ENCODE measurements around the gene PTPN3.
"Not testable (repeated sequence)": the region's sequence is repeated elsewhere in the genome, so short reads cannot be mapped to it uniquely, and the experiment has no call there.

Gene PTPN3, protein sequence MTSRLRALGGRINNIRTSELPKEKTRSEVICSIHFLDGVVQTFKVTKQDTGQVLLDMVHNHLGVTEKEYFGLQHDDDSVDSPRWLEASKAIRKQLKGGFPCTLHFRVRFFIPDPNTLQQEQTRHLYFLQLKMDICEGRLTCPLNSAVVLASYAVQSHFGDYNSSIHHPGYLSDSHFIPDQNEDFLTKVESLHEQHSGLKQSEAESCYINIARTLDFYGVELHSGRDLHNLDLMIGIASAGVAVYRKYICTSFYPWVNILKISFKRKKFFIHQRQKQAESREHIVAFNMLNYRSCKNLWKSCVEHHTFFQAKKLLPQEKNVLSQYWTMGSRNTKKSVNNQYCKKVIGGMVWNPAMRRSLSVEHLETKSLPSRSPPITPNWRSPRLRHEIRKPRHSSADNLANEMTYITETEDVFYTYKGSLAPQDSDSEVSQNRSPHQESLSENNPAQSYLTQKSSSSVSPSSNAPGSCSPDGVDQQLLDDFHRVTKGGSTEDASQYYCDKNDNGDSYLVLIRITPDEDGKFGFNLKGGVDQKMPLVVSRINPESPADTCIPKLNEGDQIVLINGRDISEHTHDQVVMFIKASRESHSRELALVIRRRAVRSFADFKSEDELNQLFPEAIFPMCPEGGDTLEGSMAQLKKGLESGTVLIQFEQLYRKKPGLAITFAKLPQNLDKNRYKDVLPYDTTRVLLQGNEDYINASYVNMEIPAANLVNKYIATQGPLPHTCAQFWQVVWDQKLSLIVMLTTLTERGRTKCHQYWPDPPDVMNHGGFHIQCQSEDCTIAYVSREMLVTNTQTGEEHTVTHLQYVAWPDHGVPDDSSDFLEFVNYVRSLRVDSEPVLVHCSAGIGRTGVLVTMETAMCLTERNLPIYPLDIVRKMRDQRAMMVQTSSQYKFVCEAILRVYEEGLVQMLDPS

DNA sequence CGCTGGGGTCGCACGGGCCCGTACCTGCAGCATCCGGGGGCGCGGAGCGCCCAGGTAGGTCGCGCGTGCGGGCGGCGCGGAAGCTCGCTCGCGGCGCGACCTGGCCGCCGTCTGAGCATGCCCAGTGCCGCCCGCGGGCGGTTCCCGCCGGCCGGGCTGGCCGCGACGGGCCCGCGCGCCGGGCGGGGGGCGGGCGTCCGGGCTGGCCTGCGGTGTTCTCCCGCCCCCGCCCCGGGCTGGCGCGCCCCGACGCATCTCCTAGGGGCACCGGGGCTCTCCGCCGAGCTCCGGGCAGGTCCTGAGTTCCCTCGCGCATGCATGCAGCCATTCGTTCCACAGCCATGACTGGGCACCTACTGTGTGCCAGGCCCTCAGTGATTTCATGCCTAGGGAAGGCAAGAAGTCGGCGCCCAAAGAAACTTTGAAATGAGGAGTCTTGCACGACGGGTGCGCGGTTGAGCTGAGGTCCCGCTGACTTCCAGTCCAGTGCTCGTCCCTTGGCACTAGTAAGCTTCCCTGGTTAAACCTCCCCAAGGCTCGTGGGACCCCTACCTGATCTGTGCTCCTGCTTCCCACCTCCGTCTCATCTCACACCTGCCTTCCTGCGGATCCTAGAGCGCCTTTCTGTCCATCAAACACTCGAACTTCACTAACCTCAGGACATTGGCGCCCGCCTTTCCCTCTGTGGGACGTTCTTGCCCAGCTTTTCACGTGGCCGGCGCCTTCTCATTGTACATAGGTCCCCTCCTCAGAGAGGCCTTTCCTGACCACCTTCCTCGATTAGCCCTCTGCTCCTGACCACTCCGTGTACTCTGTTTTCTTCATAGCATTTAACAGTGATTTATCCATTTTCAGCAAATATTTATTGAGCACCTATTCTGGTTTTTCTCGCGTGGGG lies at the start of gene PTPN3:
TSS of gene PTPN3 (minus strand) at position 113 of the 898 bp plus-strand sequence. CDS start 34,873 bp downstream, outside the sequence.
- DNase-seq, result no peak

DNA sequence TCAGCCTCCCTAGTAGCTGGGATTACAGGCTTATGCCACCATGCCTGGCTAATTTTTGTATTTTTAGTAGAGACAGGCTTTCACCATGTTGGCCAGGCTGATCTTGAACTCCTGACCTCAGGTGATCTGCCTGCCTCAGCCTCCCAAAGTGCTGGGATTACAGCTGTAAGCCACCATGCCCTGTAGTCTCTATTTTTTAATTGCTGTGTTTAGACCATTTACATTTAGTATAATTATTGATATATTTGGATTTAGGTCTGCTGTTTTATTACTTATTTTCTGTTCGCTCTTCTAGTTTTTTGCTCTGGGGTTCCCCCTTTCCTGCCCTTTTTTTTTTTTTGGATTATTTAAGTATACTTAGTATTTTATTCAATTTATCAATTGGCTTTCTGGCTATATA lies 46.8 kb upstream of the PTPN3 start:
- DNase-seq, result not testable (repeated sequence)

DNA sequence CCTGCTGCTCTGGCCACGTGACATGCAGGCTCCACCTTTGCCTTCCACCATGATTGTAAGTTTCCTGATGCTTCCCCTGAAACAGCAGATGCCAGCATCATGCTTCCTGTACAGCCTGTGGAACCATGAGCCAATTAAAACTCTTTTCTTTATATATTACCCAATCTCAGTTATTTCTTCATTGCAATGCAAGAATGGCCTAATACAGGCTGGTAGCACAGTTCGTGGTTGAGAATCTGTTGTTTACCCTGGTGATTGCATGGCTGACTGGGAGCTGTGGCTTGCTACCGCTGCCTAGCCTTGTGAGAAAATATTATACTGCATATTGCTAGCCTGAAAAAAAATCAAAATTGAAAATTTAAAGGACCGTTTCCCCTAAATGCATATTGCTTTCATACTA lies 44.8 kb upstream of the PTPN3 start:
- no peak for DNase-seq

DNA sequence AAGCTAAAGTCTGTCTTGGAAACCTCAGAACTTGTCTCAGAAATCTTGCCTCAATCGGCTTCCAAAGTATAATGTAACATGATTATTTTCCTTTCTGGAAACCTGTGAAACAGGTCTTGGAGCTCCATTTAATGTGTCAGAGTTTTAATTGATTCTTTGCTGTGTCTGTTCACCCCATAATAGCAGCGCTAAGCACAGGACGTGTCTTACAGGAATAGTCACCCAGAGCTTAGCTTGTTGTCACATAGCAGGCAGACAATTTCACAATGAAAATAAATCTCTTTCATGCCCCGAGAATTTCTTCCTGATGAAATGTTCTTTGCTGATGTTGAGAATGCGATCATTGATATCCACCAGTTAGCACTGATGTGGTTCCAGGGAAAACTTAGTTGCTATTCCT lies 40.2 kb upstream of the PTPN3 start:
- DNase-seq, result no peak

DNA sequence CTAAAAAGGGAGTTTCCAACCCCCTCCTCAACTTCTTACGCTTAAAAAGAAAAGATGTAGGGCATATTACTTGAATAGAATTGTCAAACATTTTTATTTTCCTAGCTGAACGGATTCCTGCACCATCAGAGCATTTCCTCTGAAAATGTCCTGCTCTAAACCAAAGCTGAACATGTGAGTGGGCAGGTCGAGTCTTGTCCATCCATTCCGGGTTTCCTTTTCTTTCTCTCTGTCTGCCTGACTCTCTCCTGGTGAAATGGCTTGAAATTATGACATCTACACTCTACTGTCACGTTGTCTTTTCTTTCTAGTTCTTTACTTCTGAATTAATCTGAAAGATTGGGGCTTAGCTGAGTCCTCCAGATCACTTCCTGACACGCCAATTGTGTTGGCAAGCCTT lies 39.2 kb upstream of the PTPN3 start:
- no peak for DNase-seq

DNA sequence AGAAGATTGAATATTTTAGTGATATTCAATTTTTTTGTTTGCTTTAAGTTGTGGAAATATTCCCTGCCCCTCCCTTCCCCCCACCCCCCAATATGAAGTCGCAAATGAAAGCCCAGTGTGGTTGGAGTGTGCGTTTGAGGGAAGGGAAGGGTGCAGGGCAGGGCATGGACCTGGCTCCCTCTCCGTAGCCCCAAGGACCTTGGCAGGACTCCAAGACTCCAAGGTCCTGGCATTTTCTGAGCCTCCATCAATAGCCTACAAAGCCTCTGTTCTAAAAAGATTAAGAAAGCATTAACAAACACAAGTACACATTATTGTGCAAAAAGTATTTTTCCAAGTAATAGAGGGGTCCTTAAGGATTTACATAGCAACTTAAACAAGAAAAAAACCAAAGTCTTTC lies 38.8 kb upstream of the PTPN3 start:
- DNase-seq, result no peak

DNA sequence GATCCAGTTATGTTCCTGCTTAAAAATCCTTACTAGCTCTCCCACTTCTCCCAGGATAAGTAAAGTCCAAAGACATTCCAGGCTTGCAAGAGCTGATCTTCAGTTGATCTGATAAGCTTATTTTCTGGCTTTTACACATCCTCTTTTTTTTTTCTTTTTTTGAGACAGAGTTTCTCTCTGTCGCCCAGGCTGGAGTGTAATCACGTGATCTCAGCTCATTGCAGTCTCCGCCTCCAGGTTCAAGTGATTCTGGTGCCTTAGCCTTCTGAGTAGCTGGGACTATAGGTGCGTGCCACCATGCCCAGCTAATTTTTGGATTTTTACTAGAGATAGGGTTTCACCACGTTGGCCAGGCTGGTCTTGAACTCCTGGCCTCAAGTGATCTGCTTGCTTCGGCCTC lies 37.3 kb upstream of the PTPN3 start:
- DNase-seq, result no peak

DNA sequence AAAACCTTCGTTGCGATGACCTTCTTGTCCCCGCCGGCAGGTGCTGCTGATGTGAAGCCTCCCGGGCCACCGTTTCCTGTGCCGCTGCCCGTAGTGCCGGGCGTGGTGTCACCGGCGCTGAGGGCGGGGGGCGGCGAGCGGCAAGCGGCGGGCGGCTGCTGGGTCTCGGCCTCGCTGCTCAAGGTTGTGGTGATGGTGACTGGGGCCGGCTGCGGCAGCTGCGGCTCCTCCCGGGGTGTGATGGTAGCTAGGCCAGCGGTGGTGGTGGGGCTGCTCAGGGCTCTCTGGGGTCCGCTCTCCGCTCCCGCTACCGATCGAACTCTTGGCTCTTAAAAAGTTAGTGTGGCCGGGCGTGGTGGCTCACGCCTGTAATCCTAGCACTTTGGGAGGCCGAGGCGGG lies 36.0 kb upstream of the PTPN3 start:
- no peak for DNase-seq

DNA sequence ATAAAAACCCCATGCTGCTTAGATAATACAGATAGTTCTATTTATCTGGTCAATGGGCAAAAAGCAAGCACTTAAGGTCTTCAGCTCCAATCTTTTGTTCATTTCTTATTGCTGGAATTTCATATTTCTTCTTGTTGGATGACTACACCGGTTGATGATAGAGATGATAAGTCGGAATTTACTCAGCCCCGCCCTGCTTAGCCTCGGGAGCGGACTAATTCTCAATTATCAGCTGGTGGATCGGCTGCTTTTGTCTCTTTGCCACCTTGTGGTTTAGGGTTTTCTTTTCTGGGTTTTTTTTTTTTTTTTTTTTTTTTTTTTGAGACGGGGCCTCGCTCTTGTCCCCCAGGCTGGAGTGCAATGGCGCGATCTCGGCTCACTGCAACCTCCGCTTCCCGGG lies 34.5 kb upstream of the PTPN3 start:
- DNase-seq, result not testable (repeated sequence)

DNA sequence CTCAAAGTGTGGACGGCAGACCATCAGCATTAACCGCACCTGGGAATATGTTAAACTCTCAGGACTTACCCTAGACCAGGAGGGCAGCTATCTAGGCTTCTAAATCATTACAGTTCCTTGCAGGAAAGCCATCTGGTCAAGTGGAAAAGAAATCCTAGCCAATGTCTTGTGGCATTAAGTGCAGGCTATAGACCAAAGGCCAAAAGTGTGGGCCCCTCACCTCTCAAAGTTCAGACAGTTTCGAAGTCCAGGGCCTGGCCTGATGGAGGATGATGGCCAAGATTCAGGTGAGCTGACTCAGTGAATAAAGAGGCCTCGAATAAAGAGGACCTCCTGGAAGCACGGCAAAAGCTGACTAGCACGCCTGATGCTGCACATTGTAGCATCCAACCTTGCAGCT lies 24.0 kb upstream of the PTPN3 start:
- DNase-seq, result no peak

DNA sequence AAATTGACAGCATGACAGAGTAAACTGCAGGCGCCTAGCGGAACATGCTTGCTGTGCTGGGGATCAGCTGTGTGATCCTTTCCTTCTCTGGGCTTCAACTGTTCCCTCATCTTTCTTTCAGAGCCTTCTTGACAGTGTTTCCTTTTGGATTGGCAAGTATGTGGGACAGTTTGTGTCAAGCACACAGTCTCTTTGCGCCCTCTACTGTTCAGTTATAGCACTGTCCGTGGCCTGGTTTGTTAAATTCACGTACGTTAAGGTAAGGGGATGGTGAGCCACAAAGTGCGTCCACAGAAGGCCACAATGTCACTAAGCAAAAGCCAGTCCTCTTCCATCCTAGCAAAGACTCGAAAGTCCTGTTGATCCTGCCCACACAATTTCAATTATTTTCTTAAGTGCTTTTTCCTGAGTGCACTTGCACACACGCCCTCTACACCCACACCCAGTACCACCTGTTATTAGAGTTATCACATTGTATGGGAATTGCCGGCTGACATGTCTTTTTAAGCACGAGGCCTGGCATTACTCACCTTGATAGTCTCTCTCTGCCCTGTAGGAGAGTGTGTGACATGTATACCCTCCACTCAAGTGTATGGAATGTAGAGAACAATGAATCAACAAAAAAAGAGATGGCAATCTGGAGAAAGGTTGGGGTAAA lies 22.5 kb upstream of the PTPN3 start:
- peak; percentile 42 for DNase-seq

DNA sequence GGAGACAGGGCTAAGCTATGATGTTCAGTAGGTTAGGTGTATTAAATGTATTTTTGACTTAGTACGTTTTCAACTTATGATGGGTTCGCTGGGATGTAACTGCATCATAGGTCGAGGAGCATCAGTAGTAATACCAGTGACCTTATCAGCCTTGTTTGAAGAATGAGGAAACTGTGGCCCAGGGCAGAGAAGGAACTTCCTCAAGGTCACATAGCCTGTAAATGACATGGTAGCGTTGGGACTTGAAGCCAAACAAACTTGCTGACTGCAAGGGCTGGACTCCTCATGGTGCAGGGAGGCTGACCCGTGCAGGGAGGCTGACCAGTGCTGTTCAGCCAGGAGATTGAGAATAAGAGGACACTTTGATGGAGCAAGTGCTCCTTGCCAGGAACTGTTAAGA lies 21.3 kb upstream of the PTPN3 start:
- no peak for DNase-seq

DNA sequence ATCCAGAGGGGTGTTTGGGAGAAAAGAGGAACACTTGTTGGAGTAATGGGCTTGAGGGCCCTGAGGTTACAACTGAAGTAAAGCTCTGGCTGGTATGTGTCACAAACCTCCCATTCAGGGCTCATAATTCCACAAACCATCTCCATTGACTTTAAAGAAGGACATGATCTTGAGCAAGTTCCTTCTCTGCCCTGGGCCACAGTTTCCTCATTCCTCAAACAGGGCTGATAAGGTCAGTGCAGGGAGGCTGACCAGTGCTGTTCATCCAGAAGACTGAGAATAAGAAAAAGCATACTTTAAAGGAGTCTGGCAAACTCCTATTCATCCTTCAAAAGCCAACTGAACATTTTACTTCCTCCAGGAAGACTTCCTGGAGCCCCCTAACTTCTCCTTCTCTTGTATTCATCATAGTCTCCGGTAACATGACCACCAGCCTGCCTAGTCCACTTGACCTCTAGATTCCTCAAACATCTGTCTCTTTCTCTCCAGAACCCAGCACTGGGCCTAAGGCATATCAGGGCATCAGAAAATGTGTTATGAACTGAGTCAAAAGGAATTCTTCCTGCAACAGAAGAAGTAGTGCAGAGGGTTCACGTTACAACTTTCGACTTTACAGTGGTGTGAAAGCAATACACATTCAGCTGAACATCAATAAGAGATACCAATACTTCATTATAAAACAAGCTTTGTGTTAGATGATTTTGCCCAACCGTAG lies 20.7 kb upstream of the PTPN3 start:
- no peak for DNase-seq

DNA sequence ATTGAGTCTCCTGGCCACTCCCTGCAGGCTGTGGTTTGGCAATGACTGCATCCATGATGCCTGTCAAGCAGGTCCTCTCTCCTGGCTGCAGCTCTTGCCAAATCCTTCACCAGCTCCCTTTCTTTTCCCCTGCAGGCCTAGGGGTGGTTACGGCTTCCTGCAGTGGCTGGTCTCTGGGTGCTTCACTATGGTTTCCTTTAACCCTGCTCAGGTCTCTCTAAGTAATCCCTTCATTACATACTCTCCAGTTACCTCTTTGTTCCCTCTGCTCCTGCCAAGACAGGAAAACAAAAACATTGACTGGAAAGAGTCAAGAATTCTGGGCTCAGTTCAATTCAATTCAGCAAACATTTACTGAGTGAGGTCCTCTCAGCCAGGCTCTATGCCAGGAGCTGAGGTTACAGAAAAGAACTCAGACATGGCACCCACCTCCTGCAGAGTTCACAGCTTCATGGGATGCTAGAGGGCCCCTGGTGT lies 19.8 kb upstream of the PTPN3 start:
- DNase-seq, result no peak

DNA sequence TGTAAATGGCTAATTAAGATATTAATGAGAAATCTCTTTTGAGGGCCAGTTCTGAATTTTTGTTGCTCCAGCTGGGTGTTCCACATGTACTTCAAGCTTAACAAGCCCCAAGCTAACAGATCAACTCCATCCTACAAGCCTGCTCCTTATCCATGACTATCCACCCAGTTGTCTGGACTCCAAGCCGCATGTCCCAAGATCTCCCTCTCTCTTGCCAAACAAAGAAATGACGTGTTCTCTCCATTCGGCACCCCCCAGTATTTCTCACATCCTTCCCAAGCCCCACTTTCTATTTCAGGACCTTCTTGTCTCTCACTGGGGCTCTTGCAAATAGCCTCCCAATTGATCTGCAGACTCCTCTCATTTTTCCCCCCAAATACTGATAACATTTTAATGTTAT lies 15.8 kb upstream of the PTPN3 start:
- no peak for DNase-seq

DNA sequence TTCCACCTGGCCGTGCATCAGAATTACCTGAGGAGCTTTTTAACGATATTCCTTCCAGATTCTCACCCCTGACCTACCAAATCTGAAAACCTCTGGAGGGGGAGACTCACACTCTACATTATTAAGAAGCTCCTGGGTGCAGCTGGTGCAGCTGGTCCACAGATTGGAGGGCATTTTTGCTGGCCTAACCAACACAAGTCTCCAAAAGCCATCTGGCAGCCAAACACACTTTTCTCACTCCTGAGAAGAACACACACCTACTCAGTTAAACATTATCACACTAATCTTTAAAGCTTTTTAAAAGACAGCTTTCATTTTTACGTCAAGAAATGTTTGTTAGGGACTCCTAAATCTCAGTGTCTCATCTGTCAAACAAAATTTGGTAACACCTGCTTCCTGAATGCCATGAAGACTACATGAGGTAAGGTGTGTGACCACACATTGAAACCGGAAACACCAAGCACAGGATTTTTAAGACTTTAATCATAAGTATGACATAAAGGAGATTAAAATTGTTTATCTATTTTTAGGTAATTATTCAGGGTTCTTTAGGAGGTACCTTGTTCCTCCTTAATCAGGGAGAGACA lies 14.2 kb upstream of the PTPN3 start:
- no peak for DNase-seq

DNA sequence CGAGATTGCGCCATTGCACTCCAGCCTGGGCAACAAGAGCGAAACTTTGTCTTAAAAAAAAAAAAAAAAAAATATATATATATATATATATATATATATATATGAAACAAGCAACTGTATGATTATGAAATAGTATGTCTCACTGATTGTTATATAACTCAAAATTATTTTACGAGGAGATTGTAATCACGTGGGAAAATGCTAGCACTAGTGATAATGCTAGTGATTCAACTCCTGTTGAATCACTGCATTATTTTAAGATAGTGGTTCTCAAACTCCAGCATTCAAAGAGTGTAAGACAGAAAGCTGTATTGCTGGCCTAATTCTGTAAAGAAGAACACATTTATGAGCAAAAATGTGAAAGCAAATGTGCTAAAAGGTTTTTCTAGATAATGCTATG lies 12.4 kb upstream of the PTPN3 start:
- no peak for DNase-seq

DNA sequence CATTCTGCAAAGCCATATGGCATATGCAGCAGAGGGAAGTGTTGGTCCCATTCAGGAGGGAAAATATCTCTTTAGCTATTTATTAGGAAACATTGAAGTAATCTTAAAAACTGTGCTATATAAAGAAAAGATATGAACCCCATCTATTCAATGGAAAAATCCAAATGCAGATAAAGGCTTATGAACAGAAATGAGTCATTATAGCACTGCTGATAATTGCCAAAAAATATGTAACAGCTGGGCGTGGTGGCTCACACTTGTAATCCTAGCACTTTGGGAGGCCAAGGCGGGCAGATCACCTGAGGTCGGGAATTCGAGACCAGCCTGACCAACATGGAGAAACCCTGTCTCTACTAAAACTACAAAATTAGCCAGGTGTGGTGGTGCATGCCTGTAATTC lies 11.9 kb upstream of the PTPN3 start:
- not testable (repeated sequence) for DNase-seq

DNA sequence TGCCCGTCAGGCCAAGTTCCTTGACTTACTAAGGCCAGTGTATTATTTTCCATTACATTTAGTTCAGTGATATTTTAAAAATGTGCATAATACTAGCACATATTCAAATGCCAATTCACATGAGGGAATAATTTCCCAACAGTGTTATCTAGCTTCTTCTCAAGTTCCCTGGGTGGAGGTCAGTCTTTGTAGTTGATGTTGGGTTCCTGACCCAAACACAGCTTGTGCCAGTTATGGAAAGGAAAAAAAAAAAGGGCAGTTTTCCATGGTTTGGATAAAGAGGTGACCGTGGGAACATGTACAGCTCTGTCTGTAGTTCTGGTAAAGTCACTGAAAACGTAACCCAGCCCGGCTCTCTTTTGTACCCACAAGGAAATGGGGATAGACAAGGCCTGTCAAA lies 11.5 kb upstream of the PTPN3 start:
- no peak for DNase-seq

DNA sequence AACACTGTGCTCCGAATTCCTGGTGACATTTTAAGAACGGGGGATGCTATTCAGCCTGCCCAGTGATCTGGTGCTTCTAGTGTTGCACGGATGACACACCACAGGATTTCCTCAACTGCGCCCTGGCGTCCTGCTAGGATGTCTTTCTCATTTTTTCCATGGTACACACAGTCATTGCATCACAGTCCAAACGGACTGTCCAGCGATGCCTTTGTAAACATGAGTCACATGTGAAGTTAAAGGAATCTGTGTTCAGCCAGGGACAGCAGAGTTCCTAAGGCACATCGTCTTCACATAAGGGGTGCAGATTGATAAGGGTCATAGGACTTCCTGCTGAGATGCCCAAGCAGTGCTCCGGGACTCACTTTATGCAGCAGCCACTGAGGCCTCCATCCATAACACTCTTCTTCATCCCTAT lies 9.3 kb upstream of the PTPN3 start:
- DNase-seq, result no peak

DNA sequence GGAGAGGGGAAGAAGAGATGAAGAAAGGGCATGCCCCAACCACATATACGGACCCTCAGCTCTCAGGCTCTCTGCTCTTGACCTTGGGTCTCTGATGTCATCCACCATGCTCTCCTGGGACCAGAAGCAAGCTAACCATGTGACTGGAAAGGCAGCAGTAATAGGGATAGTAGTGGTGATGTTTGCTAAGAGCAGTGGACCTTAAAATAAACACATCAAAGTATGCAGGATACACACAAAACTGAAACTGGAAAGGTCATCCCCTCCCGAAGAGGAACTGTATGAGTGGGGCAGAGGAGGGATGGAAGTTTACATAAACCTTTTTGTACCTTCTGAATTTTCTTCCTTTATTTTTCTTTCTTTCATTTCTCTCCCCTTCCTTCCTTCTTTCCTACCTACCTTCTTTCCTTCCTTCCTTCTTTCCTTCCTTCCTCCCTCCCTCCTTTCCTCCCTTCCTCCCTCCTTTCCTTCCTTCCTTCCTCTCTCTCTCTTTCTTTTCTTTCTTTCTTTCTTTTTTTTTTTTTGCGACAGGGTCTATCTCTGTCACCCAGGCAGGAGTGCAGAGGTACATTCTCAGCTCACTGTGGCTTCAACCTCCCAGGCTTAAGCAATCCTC lies 8.1 kb upstream of the PTPN3 start:
- no peak for DNase-seq
